NCI-H2029 (cell line): Measurements from ENCODE around the gene SLC32A1.

Experiments used
- DNase-seq: peaks from one replicate; lab custom pipeline; 2025; lab: John Stamatoyannopoulos, UW

SLC32A1 gene, protein sequence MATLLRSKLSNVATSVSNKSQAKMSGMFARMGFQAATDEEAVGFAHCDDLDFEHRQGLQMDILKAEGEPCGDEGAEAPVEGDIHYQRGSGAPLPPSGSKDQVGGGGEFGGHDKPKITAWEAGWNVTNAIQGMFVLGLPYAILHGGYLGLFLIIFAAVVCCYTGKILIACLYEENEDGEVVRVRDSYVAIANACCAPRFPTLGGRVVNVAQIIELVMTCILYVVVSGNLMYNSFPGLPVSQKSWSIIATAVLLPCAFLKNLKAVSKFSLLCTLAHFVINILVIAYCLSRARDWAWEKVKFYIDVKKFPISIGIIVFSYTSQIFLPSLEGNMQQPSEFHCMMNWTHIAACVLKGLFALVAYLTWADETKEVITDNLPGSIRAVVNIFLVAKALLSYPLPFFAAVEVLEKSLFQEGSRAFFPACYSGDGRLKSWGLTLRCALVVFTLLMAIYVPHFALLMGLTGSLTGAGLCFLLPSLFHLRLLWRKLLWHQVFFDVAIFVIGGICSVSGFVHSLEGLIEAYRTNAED

DNA sequence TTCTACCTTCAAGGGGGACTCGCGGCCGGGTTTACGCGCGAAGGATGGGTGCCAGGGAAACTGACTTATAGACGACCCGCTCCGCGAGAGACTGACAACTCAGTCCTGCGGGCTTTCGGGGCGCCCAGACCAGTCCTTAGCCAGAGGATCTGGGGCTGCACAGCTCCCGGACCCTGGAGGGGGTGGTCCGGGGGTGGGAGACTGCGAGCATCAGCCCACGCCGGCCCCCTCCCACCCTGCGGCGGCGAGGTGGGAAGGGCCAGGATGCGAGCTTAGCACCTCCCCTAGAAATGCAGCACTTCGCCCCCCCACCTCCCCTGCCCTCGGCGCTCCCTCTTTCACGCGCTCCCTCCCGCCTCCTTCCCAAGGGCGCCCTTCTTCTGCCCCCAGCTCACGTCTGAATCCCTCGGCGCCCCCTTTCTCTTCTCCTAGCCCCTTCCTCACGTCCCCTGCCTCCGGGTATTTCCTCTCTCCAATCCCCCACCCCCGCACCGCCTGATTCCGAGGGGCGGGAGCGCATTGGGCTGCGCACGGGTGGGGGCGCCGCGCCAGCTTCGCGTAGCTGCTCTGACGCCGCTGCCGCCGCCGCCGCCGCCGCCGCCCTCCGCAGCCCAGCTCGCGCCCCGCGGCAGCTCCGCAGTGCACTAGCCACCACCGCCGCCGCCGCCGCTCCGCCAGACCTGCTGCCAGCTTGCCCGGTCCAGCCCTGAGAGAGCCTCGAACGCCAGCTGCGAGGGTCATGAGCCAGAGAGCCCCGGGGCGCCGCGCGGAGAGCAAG, at the start of gene SLC32A1:
Gene SLC32A1 (plus strand): TSS at position 639 of the 778 bp plus-strand sequence. CDS start 239 bp downstream, outside the sequence.
- DNase-seq, result no peak

DNA sequence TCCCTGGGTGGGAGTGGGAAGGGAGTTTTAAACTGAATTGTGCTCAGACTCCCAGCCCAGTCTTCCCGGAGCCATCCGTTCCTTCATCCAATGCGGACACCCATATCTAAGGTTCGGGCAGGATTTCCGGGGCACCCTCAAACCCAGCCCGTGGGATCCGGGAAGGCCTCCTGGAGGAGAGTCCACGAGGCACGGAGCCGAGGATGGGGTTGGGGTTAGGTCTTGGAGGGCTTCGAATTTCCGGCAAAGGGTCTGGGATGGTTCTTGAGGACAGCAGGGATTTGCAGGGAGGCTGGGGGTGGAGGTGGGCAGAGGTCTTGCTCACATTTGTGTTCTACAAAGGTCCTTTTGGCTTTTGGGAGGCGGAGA, 49.5 kb upstream of the SLC32A1 start:
- DNase-seq, result no peak

DNA sequence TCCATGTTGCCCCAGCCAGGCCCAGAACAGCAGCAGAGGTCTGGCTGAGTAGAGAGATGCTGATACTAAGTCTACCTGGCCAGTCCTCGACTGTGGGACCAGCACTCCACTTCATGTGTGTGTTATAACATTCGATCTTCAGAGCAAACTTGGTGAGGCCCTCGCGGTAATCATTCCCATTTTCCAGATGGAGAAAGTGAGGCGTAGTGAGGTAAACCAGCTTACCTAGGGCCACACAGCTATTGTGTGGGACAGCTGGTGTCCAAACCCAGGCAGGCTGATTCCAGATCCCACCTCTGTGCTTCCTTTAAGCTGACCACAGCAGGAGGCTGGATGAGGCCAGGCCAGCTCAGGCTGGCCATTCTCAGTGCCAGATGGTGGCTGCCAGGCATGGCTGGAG, 47.7 kb upstream of the SLC32A1 start:
- DNase-seq, result no peak

DNA sequence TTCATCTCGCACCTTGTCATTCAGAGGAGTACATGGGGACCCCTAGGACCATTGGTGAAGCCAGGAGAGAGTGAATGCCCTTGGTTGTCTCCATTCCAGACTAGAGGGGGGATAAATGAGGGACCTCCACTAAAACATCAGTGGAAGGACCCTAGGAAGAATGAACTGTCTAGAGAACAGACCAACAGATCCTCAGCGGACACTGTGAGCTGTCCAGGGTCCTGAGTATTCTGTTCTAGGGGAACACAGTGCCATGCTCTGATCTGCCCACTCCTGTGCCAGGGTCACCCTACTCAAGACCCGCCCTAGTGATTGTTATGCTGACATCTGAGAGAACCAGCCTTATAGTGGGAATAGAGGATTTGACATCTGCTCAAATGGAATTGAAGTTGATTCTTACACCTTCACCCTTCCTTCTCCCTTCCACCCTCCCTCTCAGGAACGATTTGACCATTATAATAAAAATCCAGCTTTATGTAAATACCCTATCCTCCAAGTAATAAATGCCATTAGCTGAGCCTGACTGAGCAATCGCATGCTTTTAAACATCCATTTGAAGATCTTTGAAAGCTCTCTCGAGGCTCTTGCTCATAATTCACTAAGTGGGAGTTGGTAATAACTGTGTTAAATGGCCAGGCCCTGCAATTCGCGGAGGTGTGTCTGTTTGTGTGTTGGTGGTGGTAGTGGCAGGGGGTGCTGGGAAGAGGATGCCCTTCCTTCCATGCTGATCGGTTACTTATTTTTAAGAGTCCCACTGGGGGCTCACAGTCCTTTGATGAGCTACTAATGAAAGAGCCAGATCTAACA, 43.6 kb upstream of the SLC32A1 start:
- DNase-seq, result no peak

DNA sequence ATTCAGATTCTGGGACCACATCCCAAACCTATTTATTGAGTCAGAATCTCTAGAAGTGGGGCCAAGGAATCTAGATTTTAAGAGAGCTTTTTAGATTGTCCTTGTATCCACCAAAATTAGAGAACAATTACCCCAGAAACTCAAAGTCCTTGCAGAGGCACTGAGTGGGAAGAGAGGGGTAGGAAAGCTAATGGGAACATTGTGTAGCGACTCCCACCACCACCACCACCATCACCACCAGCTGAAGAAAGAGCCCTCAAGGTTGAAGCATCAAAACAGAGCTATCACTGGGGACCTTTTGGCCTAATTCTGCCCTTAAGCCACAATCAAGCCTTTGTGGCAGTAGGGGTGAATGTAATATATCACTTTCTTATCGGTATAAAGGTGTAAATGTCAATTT, 39.0 kb upstream of the SLC32A1 start:
- no peak for DNase-seq

DNA sequence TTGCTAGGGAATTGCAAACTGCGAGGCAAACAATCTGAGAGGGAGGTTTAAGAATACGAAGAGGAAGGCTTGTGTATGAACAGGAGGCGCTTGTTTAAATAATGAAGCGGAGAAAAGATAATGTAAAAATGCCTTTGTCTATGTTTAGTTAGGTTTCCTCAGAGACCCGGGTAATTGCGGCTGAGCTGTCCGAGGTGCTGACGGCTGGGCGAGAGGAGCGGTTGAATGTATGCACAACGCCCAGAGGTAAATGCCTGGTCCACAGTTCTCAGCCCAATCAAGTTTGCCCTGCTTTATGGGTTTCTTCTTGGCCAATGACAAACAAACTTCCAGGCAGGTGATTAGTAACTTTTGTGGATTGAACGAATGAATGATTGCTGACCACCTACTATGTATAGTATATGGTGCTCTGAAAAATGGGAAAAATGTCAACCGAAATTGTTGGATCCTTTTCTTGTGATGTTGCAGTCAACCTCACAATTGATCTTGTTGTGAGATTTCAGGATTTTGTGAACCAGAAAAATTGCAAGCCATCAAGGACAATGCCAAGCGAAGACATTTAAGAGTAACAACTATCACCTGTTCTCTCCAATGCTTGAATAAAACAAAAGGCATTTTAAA, 38.3 kb upstream of the SLC32A1 start:
- no peak for DNase-seq

DNA sequence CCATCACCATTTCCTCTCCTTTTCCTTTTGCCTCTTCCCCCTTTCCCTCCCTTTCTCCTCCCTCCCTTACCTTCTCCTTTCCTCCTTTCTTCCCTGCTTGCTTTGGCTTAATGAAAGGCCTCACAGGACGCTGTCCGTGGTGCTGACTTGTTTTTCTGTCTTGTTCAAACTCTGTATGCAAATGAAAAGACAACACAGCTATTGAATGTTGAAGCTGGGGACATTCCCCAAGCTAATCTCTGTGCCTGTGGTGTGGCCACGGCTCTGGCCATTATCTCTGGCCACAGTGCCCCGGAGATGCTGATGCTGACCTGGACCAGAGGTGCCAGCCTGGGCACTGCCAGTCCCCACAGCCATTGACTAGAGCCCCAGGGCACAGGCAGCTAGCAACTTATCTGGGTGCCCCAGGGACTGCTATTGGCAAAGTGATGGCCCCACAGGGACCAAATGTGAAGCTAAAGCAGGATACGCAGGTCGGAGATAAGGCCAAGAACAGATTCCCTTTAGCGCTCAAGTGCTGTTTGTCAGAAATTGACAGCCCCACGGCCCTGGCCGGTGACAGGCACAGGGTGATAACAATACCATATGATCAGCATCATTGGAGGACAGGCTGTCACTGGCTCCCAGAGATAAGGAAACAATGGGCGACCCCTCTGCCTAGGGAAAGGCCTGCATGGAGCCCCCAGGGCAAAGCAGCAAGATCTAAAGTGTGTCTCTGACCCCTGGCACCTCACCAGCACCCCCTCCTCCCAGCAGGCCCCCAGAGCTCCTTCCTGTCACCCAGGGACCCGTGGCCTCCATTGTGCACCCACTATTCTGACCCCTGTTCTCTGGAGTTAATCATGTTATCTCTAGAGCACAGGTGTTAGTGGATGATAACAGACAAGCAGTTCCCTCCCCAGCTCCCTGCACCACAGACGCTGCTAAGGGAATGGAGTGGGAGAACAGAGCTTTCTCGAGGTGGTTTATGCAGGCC, 31.6 kb upstream of the SLC32A1 start:
- no peak for DNase-seq

DNA sequence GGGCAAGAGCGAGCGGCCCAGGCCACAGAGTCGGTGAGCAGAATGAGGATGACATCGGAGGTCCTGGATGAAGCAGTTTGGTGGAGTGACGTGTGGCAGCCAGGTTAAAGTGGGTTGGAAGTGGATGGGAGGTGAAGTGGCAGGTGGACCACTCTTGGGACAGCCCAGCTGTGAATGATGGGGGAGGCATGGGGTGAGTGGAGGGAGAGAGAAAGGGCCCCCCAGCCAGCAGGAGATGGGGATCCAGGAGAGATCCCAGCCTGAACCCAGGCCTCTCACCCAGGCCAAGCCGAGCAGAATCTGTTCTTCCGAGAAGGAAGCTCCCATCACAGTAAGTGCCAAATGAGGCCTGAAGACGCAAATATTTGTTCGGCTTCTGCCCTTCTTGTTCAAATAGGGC, 27.0 kb upstream of the SLC32A1 start:
- DNase-seq, result no peak

DNA sequence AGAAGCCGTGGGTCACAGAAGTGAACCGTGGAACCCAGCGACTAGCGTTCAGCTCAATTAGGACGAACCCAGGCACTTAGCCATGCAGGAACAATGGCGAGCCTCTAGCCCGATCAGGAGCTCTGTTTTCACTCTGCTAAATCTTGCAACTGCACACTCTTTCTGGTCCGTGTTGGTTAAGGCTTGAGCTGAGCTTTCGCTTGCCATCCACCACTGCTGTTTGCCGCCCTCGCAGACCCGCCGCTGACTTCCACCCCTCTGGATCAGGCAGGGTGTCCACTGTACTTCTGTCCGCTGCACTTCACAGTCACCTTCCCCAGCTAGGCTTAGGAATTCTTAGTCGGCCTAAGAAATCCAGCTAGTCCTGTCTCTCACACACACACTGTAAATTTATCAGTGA, 25.7 kb upstream of the SLC32A1 start:
- DNase-seq, result no peak

DNA sequence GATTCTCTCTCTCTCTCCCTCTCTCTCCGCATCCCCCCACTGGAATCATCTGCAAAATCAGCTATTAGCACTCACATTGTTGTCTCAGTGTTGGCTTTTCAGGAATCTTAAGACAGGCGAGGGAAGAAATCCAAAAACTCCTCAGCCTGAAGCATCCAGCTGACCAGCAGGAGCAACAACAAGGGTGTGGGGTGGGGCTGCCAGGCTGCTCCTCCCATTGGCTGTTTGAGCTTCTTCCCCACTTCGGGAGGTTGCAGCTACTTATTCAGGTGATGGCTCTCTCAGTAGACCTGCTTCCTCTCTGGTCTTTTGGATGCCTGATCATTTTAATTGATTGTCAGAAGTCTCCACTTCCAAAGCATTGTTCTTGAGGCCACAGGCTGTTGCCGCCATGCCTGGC, 24.1 kb upstream of the SLC32A1 start:
- no peak for DNase-seq

DNA sequence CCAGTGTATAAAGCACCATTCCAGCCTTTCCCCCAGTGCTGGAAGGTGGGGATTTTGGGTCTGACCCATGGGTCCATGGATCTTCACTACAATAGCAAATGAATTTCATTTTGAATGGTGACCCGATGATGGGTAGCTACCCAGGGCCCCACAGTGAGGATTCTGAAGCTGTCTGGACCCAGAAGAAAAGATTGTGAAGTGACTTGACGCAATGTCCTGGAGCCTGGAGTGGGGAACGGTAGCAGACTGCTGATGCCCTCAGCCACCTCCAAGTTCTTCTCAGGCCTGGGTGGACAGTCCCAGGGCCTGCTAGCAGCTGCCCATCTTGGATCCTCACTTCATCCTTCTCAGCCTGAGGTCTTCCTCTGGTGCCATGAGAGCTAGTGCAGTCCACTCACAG, 23.4 kb upstream of the SLC32A1 start:
- DNase-seq, result no peak

DNA sequence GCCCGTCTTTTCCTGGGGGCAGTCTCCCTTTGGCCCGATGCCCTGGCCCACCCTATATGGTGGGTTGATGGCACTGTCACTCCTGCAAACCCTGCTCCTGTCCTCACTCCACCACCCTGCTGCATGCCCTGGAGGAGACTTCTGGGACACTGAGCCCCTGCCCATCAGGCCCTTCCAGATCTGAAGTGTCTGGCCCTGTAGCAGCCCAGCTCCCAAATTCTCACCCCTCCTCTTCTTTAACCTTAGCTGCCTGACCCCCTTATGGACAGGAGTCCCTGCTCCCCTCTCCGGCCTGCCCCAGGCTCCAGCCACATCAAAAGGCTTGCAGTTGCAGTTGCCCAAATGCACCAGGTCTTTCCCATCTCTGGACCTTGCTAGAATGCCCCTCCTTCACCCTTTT, 20.8 kb upstream of the SLC32A1 start:
- DNase-seq, result no peak

DNA sequence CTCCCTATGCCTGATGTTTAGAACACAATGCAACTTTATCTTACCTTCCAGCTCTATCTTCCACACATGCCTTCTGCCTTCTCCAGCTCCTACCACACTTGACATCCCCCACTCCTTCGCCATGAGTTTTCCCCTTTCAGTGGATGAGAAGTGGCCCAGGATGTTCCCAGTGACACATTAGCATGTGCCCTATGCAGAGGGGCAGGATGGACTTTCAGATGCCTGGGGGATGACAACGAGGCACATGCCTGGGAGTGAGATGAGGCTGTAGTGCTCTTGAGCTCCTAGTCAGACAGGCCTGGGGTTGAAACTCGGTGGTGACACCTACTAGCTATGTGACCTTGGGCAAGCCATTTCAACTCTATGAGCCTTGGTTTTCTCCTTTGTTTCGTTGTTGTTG, 20.1 kb upstream of the SLC32A1 start:
- no peak for DNase-seq

DNA sequence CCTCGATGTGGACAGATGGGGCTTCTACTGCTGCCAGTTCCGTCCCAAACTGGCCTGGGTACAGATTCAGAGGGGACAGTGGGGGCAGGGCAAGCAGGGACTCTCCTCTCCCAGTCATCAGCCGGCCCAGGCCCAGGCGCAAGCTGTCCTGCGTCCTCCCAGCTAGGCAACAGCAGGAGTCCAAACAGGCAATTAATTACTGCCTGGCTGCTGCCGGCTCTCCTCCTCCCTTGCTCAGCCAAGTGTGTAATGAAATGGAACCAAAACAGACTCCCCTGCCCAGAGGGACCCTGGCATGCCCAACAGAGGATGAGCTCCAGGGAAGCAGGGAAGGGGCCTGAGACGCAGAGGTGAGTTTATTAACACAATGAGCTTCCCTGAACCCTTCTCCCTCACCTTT, 17.8 kb upstream of the SLC32A1 start:
- DNase-seq, result no peak

DNA sequence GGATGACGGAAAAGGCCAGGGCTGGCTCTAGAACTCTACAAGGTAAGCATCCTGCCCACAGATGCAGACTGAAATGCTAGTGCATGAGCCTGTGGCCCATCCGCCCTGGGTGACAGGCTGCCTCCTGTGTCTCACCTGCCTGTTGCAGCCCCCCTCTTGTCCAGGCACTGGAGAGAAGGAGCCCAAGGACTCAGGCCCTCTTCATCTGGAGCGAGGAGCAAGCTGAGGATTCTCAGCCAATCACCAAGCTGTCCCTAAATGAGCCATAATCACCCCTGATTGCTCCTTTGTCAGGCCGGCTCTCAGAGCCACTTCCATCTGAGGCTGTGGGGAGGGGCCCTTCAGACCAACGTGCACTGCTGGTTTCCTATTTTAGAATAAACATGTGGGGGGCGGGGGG, 10.0 kb upstream of the SLC32A1 start:
- DNase-seq, result no peak

DNA sequence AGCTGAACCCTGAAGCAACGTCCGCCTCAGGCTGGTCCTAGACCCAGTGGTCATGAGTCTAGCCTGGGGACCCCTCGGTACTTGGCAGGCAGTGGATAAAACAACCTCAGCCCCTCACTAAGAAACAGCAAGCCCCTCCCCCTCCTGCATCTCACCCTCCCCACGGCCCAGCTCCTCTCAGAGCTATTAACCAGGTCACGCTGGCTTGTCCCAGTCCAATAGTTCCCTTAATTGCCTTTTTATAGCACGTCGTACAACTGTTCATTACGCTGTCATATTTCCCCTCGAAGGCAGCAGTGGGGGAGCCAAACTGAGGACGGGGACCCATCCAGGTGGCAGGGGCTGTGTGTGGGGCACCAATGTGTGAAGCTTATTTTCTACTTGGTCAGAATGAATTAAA, 8.6 kb upstream of the SLC32A1 start:
- DNase-seq, result no peak

DNA sequence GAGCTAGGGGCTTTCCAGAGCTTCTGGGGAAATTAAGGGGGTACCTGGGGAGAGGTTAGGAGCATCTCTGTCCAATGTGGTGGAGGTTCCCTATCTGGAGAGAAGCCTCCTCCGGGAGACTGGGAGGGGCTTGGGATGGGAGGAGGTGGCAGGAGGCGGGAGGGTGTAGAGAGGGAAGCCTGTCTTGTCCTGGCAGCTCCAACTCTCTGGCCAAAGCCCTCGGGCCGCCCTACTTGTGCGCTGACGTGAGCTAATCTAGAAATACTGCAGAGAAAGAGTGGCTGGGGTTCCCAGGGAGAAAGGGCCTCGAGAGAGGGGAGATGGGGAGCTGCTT, 1.6 kb upstream of the SLC32A1 start:
- no peak for DNase-seq

DNA sequence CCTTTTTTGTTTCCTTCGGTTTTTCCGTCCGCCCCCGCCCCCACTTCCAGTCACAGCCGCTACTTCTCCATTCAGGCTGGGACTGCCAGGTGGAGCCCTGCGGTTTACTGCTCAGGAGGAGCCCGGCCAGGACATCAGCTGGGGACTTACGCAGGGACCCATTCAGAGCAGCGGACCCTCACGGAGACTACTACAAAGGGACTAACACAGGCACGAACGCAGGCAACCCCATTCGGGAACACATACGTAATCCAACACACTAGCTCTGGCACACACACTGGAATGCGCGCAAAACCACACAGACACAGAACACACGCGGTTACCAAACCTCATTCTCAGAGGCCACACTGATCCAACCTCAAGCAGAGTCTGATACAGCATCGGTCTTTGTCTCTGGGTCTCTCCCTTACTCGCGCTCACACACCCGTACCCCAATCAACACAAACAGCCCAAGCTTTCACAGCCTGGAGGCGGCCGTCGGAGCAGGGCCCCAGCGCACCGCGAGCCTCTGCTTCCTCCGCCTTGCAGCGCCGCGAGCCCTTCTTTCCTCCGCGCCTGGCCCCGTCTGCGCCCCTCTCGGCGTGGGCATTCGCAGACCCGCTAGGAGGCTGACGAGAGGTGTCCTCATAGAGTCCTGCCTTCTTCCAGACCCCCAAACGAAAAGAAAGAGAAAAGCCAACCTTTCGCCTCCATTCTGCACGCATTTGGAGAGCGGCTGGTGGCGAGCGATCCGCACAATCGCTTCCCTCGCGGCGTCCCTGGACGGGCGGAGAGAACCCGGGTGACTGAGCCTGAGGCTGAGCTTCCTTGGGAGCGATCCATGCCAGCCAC, 1.1 kb upstream of the SLC32A1 start:
- no peak for DNase-seq

DNA sequence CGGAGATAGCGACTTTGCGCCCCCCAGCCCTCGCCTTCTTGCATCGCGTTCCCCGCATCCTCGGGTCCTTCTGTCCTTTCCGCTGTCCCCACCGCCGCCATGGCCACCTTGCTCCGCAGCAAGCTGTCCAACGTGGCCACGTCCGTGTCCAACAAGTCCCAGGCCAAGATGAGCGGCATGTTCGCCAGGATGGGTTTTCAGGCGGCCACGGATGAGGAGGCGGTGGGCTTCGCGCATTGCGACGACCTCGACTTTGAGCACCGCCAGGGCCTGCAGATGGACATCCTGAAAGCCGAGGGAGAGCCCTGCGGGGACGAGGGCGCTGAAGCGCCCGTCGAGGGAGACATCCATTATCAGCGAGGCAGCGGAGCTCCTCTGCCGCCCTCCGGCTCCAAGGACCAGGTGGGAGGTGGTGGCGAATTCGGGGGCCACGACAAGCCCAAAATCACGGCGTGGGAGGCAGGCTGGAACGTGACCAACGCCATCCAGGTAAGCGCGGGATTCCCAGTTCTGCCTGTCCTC, 401 bp downstream of the SLC32A1 start:
- DNase-seq, result no peak
